CMK (cell line): ENCODE results near the gene PDGFA.
A peak's percentile ranks its signal among the peaks of the same experiment; 100 is the strongest.

ENCODE experiments used
- DNase-seq: peaks from one replicate; pipeline ENCODE4 v3.0.0-alpha.2; 2010; ENCODE audit warnings: low read depth

Gene PDGFA

GRCh38 chr7:519484-520390 is at the start of gene PDGFA:
Gene PDGFA, minus strand, starts transcription at chr7:519846. Its CDS starts 845 bp downstream, at chr7:519001.
- DNase-seq, result peak; percentile 5

GRCh38 chr7:568031-568951 is 48.6 kb upstream of the PDGFA start:
- no peak for DNase-seq

GRCh38 chr7:567305-567883 is 47.7 kb upstream of the PDGFA start:
- no peak for DNase-seq

GRCh38 chr7:566100-566499 is 46.5 kb upstream of the PDGFA start:
- no peak for DNase-seq

GRCh38 chr7:564176-564865 is 44.7 kb upstream of the PDGFA start:
- no peak for DNase-seq

- DNase-seq, result no peak
Measured at GRCh38 chr7:563629-564170, 44.1 kb upstream of the PDGFA start.

- no peak for DNase-seq
Measured at GRCh38 chr7:562789-563628, 43.4 kb upstream of the PDGFA start.

- DNase-seq, result no peak
Measured at GRCh38 chr7:562374-562675, 42.7 kb upstream of the PDGFA start.

- no peak for DNase-seq
Measured at GRCh38 chr7:561631-562373, 42.2 kb upstream of the PDGFA start.

GRCh38 chr7:560966-561630 is 41.5 kb upstream of the PDGFA start:
- no peak for DNase-seq

GRCh38 chr7:559396-559705 is 39.7 kb upstream of the PDGFA start:
- no peak for DNase-seq

- no peak for DNase-seq
Measured at GRCh38 chr7:557558-557881, 37.9 kb upstream of the PDGFA start.

GRCh38 chr7:556837-557557 is 37.4 kb upstream of the PDGFA start:
- no peak for DNase-seq

- DNase-seq, result no peak
Measured at GRCh38 chr7:556291-556826, 36.7 kb upstream of the PDGFA start.

- no peak for DNase-seq
Measured at GRCh38 chr7:555551-556160, 36.0 kb upstream of the PDGFA start.

GRCh38 chr7:553636-554111 is 34.0 kb upstream of the PDGFA start:
- DNase-seq, result no peak

- no peak for DNase-seq
Measured at GRCh38 chr7:552868-553635, 33.4 kb upstream of the PDGFA start.
